ENCODE measurements around the gene NACC2. TPM values are rescaled to one million over a fixed set of nuclear protein-coding genes. Genes with fewer than 3 reads are reported as not detected.

NACC2 gene
- total and polyA plus RNA-seq, 10 donors: 2.1 to 34.9 (median 23.7) TPM

DNA sequence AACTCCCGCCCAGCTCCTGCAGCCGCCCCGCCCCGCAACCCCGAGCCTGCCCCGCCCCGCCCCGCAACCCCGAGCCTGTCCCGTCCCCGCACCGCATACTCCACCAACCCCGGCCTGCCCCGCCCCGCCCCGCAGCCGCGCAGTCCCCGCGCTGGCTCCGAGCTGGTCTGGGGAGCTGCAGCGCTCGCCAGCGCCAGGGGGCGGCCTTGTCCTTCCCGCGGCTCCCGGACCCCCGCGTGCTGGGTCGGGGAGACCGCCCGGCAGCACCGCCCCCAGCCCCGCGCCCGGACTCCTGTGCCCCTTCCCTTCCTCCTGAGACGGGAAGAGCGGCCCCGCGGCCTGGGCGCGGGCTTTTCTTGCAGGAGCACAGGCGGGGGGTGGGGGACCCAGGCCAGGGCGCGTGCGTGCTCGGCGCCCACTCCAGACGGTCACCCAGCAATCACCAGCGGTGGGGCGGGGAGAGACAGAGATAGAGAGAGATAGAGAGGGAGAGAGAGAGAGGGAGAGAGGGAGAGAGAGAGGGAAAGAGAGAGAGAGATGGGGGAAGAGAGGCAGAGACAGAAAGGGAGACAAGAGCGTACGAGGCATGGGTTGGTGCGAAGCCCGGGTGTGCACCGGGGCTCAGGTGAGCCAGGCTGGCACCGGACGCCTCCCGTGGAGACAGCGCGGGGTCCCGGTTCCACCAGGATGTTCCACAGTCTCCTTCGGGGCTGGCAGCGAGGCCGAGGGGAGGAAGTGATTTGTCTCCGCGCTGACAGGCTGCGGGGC is 38.3 kb upstream of the NACC2 start:
- Histone ChIP-seq H3K27me3 (replicated peaks in 1 of 7) (peaks cover 0 to 97% (median 56%) of the 10 kb centered on the region in 7 donors), H3K4me3 (peak overlapping the region in 7 of 8 donors; percentile 20 to 67 (median 34)), H3K36me3 (no peaks in the 10 kb centered on the region), H3K4me1 (peaks cover 0 to 38% (median 24%) of the 10 kb centered on the region in 6 donors), H3K27ac (no peak overlapping the region), H3K9me3 (no peaks in the 10 kb centered on the region)
- DNase-seq: no peak
- intact Hi-C loops (cut with DNase I; ENCODE audit: low total_unique reads): no loop called here
- 1 to 7% (median 5%) methylated on average over 35 to 63 of the region's 69 CpGs for WGBS, 5 donors
- peak in 8 of 11 experiments; percentile 10 to 55 (median 29) for TF ChIP-seq CTCF (IDR thresholded peaks at IDR 0.05 in 8 of 11, conservative IDR thresholded peaks at IDR 0.05 in 3 of 11)
- TF ChIP-seq POLR2AphosphoS5 (IDR thresholded peaks at IDR 0.05): no peak

GRCh38 chr9:136132512-136133050 is 37.5 kb upstream of the NACC2 start:
- H3K4me3 ChIP-seq: peak overlapping the region in 4 of 8 donors; percentile 19 to 67 (median 36)
- peaks cover 0 to 33% (median 22%) of the 10 kb centered on the region in 6 donors for H3K4me1 ChIP-seq
- no peaks in the 10 kb centered on the region for H3K9me3 ChIP-seq
- no peak for DNase-seq
- H3K36me3 ChIP-seq: no peaks in the 10 kb centered on the region
- WGBS, 5 donors: 5 to 11% (median 8%) methylated on average over 13 to 50 of the region's 52 CpGs
- no peak for TF ChIP-seq POLR2AphosphoS5 (IDR thresholded peaks at IDR 0.05)
- no peak for TF ChIP-seq POLR2A (IDR thresholded peaks at IDR 0.05)
- TF ChIP-seq CTCF (IDR thresholded peaks at IDR 0.05 in 8 of 11, conservative IDR thresholded peaks at IDR 0.05 in 3 of 11): peak in 1 of 11 experiments; percentile 11
- H3K27ac ChIP-seq: no peak overlapping the region
- H3K27me3 ChIP-seq (replicated peaks in 1 of 7): peaks cover 0 to 96% (median 58%) of the 10 kb centered on the region in 7 donors
- intact Hi-C loops (cut with DNase I; ENCODE audit: low total_unique reads): no loop called here

DNA sequence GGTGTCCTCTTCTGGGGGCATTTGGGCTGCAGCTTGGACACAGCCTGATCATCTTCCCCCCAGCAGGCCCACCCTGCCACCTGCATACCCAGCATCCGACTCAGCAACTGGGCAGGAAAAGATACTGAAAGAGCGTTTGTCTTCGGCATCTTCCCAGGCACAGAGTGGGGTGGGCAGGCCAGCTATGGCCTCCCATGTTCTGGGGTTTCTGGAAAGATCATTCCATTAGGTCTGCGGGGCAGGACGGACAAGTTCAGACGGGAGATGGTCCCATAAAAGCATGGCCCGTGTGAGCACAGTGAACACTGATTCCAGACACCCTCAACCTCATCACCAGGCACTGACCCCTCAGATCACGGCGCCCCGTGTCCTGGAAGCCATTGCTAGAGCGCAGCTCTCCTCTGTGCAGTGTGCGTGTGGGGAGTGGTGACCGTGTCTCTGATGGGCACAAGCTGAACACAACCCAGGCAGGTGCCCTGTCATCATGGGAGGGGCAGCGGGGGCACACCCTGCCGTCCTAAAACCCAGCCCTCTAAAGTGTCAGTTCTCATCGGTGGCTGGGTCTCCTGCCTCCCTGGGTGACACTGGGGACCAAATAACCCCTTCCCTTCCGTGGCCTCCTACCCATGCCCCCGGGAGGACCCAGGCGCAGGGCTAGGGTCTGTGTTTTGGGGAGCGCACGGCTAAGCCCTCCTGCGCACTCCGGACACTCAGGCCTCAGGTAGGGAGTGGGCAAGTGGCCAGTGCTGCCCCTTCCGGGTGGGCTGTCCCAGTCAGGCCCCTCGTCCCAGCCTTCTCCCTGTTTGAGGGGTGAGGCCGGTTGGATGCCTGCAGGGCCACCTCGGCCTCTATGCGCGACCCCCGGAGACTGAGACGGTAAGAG is 36.8 kb upstream of the NACC2 start:
- 61 to 67% (median 64%) methylated on average over 12 to 31 of the region's 31 CpGs for WGBS, 5 donors
- TF ChIP-seq POLR2AphosphoS5 (IDR thresholded peaks at IDR 0.05) (no peak), POLR2A (IDR thresholded peaks at IDR 0.05) (no peak), CTCF (IDR thresholded peaks at IDR 0.05 in 8 of 11, conservative IDR thresholded peaks at IDR 0.05 in 3 of 11) (no peak)
- no peaks in the 10 kb centered on the region for H3K9me3 ChIP-seq
- no peak for DNase-seq
- H3K27me3 ChIP-seq (replicated peaks in 1 of 7): peaks cover 0 to 94% (median 58%) of the 10 kb centered on the region in 7 donors
- no peak overlapping the region for H3K27ac ChIP-seq
- intact Hi-C loops (cut with DNase I; ENCODE audit: low total_unique reads): no loop called here
- peak overlapping the region in 1 of 8 donors; percentile 67 for H3K4me3 ChIP-seq
- H3K36me3 ChIP-seq: no peaks in the 10 kb centered on the region
- peaks cover 0 to 26% (median 19%) of the 10 kb centered on the region in 6 donors for H3K4me1 ChIP-seq
